ENCODE data around the gene RASSF6.
A peak's percentile ranks its signal among the peaks of the same experiment; 100 is the strongest.
"Not testable (repeated sequence)": the region's sequence is repeated elsewhere in the genome, so short reads cannot be mapped to it uniquely, and the experiment has no call there.

The RASSF6 gene

GRCh38 chr4:73606465-73606974 is 13.7 kb downstream of the RASSF6 start:
- H3K4me3 ChIP-seq (ENCODE audit: control insufficient read depth, low read depth, low read length) = no peak overlapping the region
- DNase-seq (ENCODE audit: low read depth) = no peak
- no peak for TF ChIP-seq CTCF (conservative IDR thresholded peaks at IDR 0.05; ENCODE audit: control insufficient read depth, insufficient read depth, low read depth, low read length)

- DNase-seq (ENCODE audit: low read depth) = peak; percentile 76
- TF ChIP-seq CTCF (conservative IDR thresholded peaks at IDR 0.05; ENCODE audit: control insufficient read depth, insufficient read depth, low read depth, low read length) = no peak
- H3K4me3 ChIP-seq (ENCODE audit: control insufficient read depth, low read depth, low read length) = no peak overlapping the region
These were observed 16.2 kb downstream of the RASSF6 start for GRCh38 chr4:73603854-73604584.

- peak; percentile 89 for DNase-seq (ENCODE audit: low read depth)
These were observed 16.9 kb downstream of the RASSF6 start for GRCh38 chr4:73603271-73603710.

GRCh38 chr4:73600954-73601353 is 19.3 kb downstream of the RASSF6 start:
- peak; percentile 37 for DNase-seq (ENCODE audit: low read depth)
- no peak for TF ChIP-seq CTCF (conservative IDR thresholded peaks at IDR 0.05; ENCODE audit: control insufficient read depth, insufficient read depth, low read depth, low read length)
- H3K4me3 ChIP-seq (ENCODE audit: control insufficient read depth, low read depth, low read length) = no peak overlapping the region

More at GRCh38 chr4:73603271-73603710, 16.9 kb downstream of the RASSF6 start:
- H3K4me3 ChIP-seq (ENCODE audit: control insufficient read depth, low read depth, low read length) = no peak overlapping the region
- no peak for TF ChIP-seq CTCF (conservative IDR thresholded peaks at IDR 0.05; ENCODE audit: control insufficient read depth, insufficient read depth, low read depth, low read length)

- DNase-seq (ENCODE audit: low read depth) = peak; percentile 82
- no peak overlapping the region for H3K4me3 ChIP-seq (ENCODE audit: control insufficient read depth, low read depth, low read length)
- TF ChIP-seq CTCF (conservative IDR thresholded peaks at IDR 0.05; ENCODE audit: control insufficient read depth, insufficient read depth, low read depth, low read length) = no peak
These were observed 21.1 kb downstream of the RASSF6 start for GRCh38 chr4:73599182-73599581.

- no peak overlapping the region for H3K4me3 ChIP-seq (ENCODE audit: control insufficient read depth, low read depth, low read length)
- no peak for TF ChIP-seq CTCF (conservative IDR thresholded peaks at IDR 0.05; ENCODE audit: control insufficient read depth, insufficient read depth, low read depth, low read length)
- no peak for DNase-seq (ENCODE audit: low read depth)
These were observed 22.6 kb downstream of the RASSF6 start for GRCh38 chr4:73597594-73597993.

GRCh38 chr4:73597183-73597582 is 23.1 kb downstream of the RASSF6 start:
- DNase-seq (ENCODE audit: low read depth); H3K4me3 ChIP-seq (ENCODE audit: control insufficient read depth, low read depth, low read length): not testable (repeated sequence)

Measured in fibroblast of mammary gland (primary cell).